HG02840 (cell line): ENCODE data around the gene EPHA8.

Experiments used
- ATAC-seq: cut with Tn5 transposase; IDR thresholded peaks from one replicate; pipeline ENCODE4 v1.9.1; 2021; ENCODE audit warnings: mild to moderate bottlenecking, moderate library complexity, moderate number of reproducible peaks; ENCODE audit not compliant: unreplicated experiment, low FRiP score

The EPHA8 gene

GRCh38 chr1:22563671-22564602, 648 bp downstream of the EPHA8 start:
- no peak for ATAC-seq

DNA sequence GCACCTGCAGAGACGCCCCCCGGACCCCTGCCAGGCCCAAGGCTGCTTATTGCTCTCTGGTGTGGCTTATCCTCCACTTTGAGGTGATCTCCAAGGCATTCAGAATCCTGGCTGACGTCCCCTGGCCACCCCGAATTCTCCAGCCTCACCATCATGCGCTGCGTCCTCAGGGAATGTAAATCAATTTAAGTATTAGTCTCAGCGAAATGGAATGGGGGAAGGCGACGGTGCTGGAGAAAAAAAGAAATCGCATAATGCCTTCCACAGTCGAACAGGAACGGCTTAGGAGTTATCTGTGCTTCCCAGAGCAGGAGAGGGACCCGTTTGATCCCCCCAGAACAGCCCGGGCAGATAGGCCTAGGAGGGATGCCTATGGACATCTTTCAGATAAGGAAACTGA, 2.9 kb downstream of the EPHA8 start:
- ATAC-seq, result no peak

DNA sequence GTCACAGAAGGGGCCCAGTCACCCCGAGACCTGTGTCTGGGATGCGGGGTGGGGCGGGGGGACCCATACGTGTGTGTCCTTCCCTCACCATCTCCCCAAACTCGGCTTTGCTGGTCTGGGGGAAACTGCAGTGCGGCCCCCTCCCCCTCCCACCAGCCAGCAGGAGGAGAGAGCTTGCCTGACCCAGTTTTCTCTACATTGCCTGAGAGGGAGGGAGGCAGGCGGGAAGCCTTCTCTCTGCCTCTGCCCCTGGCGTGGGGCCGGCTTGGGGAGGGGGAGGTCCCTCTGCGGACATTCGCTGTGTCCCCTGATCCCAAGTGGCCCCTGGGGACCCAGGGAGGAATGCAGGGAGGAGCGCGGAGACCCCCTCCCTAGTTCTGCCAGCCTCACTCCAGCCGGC, 3.9 kb downstream of the EPHA8 start:
- no peak for ATAC-seq

- no peak for ATAC-seq
These were observed 4.7 kb downstream of the EPHA8 start for GRCh38 chr1:22567994-22568393.

DNA sequence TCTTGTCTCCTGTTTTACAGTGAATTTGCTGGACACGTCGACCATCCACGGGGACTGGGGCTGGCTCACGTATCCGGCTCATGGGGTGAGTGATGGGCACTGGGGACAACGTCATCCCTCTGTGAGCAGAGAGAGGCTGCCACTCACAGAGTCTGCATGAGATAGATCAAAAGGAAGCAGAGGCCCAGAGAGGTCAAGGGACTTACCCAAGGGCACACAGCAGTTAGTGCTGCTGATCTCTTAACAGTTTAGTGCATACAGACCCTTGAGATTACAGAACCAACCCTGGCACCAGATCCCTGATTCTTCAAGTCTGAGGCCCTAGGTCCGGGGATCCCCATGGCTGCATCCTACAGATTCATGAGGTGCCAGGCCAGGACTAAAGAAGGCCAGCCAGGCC, 6.0 kb downstream of the EPHA8 start:
- no peak for ATAC-seq

GRCh38 chr1:22570140-22570909, 7.0 kb downstream of the EPHA8 start:
- ATAC-seq, result no peak

GRCh38 chr1:22572818-22573217, 9.5 kb downstream of the EPHA8 start:
- no peak for ATAC-seq

GRCh38 chr1:22573237-22573636, 9.9 kb downstream of the EPHA8 start:
- ATAC-seq, result no peak

DNA sequence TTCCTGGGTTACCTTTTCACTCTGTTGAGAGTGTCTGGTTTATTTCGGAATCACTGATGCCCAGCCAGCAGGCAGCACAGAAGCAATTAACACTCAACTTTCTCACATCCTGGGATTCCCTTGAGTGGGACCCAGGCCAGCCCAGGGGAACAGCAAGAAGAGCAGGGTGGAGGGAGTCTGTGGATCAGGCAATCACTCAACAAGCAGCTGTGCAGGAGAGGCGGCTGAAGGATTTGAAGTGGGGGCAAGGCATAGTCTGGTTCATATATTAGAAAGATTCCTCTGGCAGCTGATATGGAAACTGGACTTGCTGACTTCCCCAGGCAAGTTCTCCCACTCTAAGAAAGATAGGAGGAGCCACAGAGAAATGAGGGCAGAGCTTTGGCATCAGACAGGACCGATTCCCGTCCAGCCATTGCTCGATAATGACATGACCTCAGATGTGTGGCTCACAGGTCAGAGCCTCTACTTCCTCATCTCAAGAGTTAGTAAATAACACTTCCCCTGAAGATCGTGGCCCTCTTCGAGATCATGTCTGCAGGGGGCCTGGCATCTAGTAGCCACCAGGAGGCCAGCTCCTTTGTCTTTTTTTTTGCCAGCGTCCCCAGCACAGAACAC, 12.4 kb downstream of the EPHA8 start:
- no peak for ATAC-seq

DNA sequence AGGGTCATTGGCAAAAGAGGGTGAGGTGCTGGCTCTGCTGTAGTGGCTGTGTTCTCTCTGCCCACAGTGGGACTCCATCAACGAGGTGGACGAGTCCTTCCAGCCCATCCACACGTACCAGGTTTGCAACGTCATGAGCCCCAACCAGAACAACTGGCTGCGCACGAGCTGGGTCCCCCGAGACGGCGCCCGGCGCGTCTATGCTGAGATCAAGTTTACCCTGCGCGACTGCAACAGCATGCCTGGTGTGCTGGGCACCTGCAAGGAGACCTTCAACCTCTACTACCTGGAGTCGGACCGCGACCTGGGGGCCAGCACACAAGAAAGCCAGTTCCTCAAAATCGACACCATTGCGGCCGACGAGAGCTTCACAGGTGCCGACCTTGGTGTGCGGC, 12.9 kb downstream of the EPHA8 start:
- no peak for ATAC-seq

DNA sequence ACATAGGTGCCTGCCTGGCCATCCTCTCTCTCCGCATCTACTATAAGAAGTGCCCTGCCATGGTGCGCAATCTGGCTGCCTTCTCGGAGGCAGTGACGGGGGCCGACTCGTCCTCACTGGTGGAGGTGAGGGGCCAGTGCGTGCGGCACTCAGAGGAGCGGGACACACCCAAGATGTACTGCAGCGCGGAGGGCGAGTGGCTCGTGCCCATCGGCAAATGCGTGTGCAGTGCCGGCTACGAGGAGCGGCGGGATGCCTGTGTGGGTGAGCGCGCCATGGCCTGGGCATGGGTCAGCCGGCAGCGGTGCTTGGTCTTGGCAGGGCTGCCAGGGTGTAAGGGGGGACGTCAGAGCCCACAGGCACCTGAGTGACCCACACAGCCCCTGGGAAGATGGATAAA, 13.3 kb downstream of the EPHA8 start:
- no peak for ATAC-seq

GRCh38 chr1:22578732-22579361, 15.6 kb downstream of the EPHA8 start:
- no peak for ATAC-seq

- no peak for ATAC-seq
These were observed 16.4 kb downstream of the EPHA8 start for GRCh38 chr1:22579541-22580155.

DNA sequence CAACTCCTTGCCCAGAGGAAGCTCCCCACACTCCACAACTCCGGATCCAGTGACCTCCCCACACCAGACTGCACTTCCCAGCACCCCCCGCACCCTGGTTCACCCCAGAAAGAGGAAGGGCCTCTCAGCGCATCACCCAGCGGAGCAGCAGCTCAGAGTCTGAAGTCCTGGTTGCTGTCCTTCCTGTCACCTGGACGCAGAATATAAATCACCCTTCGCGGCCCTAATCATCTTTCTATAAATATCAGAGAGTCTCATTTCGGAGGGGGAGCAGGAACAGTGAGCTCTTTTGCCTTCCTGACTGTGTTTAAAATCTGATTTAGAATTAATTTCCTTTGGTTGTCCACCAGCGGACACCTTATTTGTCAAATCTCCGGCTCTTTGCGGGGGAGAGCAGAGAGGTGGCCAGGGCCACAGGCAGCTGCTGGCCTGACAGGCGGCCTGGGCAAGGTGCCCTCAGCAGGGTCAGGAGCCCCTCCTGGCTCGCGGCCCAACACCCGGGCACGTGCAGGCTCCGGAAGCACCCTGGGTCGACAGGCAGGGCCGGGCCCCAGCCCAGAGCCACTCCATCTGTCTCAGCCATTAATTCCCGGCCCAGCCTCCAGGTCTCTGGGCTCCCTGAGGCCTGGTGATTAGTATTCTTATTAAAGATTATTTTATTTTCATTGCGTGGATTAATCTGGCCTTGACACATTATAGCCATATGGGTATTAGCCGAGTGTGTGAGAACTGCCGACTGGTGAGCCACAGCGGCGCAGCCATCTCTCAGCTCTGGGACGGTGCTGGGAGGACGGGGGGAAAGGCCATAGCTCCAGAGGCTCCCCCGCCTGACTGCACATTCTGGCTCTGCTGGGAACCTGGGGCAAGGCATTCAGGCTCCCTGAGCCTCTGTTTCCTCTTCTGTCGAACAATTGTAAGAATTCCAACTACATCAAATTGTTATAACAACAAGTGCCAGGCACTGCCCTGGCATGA, 19.7 kb downstream of the EPHA8 start:
- ATAC-seq, result no peak

- no peak for ATAC-seq
These were observed 20.8 kb downstream of the EPHA8 start for GRCh38 chr1:22584001-22584562.

DNA sequence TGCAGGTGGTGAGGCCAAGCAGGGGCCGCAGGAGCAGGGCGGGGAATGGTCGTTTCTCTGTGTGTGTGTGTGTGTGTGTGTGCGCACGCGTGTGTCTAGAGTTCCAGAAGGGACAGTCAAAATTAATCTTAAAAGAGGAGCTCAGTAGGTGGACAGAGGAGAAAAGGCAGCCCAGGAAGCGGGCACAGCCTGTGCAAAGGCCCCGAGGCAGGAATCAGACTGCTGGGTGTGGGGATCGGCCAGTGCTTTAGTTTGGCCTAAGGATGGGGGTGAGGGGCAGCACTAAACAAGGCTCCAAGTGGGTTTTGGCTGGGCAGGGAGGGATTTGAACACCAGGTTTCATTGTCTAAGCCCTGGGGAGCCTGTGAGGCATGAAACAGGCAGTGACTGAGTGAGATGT, 21.7 kb downstream of the EPHA8 start:
- no peak for ATAC-seq

GRCh38 chr1:22585471-22585870, 22.2 kb downstream of the EPHA8 start:
- no peak for ATAC-seq

DNA sequence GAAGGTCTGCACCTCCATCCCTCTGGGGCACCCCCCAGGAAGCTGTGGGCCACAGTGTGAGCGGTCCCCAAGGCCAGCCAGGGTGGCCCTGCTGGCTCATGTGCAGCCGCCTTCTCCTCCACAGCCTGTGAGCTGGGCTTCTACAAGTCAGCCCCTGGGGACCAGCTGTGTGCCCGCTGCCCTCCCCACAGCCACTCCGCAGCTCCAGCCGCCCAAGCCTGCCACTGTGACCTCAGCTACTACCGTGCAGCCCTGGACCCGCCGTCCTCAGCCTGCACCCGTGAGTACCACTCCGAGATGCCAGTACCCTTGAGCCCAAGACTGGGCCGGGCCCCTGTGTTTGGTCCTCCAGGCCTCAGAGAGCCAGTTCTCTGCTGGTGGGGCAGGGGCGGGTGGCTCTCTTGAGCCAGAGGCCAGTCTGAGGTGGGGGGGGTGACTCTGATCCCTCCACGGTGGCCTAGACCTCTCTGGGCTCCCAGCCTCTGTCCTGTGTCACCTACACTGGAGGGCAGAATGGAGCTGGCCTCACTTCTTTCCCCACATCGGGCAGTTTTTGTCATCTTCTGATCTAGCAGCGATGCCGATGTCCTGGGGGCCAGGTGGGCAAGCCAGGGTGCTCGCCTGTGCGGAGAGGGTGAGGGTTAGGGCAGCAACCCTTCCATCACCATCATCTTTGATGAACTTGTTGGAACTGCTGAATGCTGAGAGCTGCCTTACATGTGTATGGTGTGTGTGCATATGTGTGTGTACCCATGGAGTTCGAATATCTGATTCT, 23.3 kb downstream of the EPHA8 start:
- no peak for ATAC-seq
